ENCODE measurements around the gene MICAL3. TPM values are rescaled to one million over a fixed set of nuclear protein-coding genes. Genes with fewer than 3 reads are reported as not detected.
A peak's percentile ranks its signal among the peaks of the same experiment; 100 is the strongest.

The MICAL3 gene
- total and polyA plus RNA-seq, 9 of the 15 experiments (the other 6 are each of a cell fraction or from before 2014, with no cell fraction given): 0.53 to 32.1 (median 12.3) TPM

GRCh38 chr22:17786435-17787161, 237.8 kb downstream of the MICAL3 start (continued):
- TF ChIP-seq, protein P1, sequence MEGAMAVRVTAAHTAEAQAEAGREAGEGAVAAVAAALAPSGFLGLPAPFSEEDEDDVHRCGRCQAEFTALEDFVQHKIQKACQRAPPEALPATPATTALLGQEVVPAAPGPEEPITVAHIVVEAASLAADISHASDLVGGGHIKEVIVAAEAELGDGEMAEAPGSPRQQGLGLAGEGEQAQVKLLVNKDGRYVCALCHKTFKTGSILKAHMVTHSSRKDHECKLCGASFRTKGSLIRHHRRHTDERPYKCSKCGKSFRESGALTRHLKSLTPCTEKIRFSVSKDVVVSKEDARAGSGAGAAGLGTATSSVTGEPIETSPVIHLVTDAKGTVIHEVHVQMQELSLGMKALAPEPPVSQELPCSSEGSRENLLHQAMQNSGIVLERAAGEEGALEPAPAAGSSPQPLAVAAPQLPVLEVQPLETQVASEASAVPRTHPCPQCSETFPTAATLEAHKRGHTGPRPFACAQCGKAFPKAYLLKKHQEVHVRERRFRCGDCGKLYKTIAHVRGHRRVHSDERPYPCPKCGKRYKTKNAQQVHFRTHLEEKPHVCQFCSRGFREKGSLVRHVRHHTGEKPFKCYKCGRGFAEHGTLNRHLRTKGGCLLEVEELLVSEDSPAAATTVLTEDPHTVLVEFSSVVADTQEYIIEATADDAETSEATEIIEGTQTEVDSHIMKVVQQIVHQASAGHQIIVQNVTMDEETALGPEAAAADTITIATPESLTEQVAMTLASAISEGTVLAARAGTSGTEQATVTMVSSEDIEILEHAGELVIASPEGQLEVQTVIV (CRISPR knock-in tag; IDR thresholded peaks at IDR 0.05; ENCODE audit: borderline replicate concordance): no peak
- TF ChIP-seq DEAF1 (CRISPR knock-in tag; IDR thresholded peaks at IDR 0.05): no peak
- no peak for TF ChIP-seq HLTF (IDR thresholded peaks at IDR 0.05)
- no peak for TF ChIP-seq CREM (IDR thresholded peaks at IDR 0.05; ENCODE audit: low read depth)
- TF ChIP-seq IRF2 (CRISPR knock-in tag; IDR thresholded peaks at IDR 0.05): no peak
- TF ChIP-seq ELF1 (tag; IDR thresholded peaks at IDR 0.05): no peak
- no peak for TF ChIP-seq RFX5 (IDR thresholded peaks at IDR 0.05; ENCODE audit: low read depth, low read length)
- TF ChIP-seq CBFA2T2 (conservative IDR thresholded peaks at IDR 0.05): peak; percentile 85
- no peak for TF ChIP-seq FOXJ3 (CRISPR knock-in tag; IDR thresholded peaks at IDR 0.05)
- no peak for TF ChIP-seq PTTG1 (tag; IDR thresholded peaks at IDR 0.05; ENCODE audit: low read depth)
- no peak for TF ChIP-seq MLX (CRISPR knock-in tag; conservative IDR thresholded peaks at IDR 0.05)
- TF ChIP-seq SIN3A (IDR thresholded peaks at IDR 0.05; ENCODE audit: borderline replicate concordance in 2 of 2, control insufficient read depth in 1 of 2, low read depth in 2 of 2, low read length in 2 of 2): peak in 1 of 2 experiments; percentile 33; a peak in 1 of 4 replicates
- peak; percentile 58 to 63; a peak in 2 of 4 replicates for TF ChIP-seq TRIM24 (IDR thresholded peaks at IDR 0.05)
- TF ChIP-seq KAT2B (IDR thresholded peaks at IDR 0.05; ENCODE audit: low read depth, low read length): no peak
- TF ChIP-seq ARID4B (CRISPR knock-in tag; IDR thresholded peaks at IDR 0.05): peak; percentile 54; the same call in 1 of the 2 replicates
- no peak for TF ChIP-seq ZNF75A (CRISPR knock-in tag; IDR thresholded peaks at IDR 0.05)
- TF ChIP-seq CHD2 (IDR thresholded peaks at IDR 0.05; ENCODE audit: low read depth, low read length): no peak
- peak in 1 of 2 experiments; percentile 7; a peak in 2 of 4 replicates for TF ChIP-seq TBL1XR1 (IDR thresholded peaks at IDR 0.05; ENCODE audit: low read length in 2 of 2)

Measured in K562 (cell line).